ENCODE measurements around the gene ATP2A1.

DNA sequence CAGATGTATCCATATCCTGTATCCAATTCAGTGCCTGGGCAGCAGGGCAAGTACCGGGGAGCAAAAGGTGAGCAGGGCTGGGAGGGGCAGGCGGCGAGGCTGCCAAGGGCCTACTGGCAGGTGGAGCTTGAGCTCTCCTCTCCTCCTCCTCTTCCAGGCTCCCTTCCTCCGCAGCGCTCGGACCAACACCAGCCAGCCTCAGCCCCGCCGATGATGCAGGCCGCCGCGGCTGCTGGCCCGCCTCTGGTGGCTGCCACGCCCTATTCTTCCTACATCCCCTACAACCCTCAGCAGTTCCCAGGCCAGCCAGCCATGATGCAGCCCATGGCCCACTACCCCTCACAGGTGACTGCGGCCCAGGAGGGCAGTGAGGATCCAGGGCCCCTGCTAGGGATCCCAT lies 43.9 kb upstream of the ATP2A1 start:
- TF ChIP-seq, protein P1, sequence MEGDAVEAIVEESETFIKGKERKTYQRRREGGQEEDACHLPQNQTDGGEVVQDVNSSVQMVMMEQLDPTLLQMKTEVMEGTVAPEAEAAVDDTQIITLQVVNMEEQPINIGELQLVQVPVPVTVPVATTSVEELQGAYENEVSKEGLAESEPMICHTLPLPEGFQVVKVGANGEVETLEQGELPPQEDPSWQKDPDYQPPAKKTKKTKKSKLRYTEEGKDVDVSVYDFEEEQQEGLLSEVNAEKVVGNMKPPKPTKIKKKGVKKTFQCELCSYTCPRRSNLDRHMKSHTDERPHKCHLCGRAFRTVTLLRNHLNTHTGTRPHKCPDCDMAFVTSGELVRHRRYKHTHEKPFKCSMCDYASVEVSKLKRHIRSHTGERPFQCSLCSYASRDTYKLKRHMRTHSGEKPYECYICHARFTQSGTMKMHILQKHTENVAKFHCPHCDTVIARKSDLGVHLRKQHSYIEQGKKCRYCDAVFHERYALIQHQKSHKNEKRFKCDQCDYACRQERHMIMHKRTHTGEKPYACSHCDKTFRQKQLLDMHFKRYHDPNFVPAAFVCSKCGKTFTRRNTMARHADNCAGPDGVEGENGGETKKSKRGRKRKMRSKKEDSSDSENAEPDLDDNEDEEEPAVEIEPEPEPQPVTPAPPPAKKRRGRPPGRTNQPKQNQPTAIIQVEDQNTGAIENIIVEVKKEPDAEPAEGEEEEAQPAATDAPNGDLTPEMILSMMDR (conservative IDR thresholded peaks at IDR 0.05): no peak
- no peak for TF ChIP-seq EZH2 (IDR thresholded peaks at IDR 0.05; ENCODE audit: low read depth)
